ENCODE results near the gene CIZ1. TPM values are rescaled to one million over a fixed set of nuclear protein-coding genes. Genes with fewer than 3 reads are reported as not detected.
A peak's percentile ranks its signal among the peaks of the same experiment; 100 is the strongest.

Gene CIZ1
- total and polyA plus RNA-seq, 9 of the 15 experiments (the other 6 are each of a cell fraction or from before 2014, with no cell fraction given), result 6.6 to 329 (median 87.8) TPM

- TF ChIP-seq ZNF347 (CRISPR knock-in tag; IDR thresholded peaks at IDR 0.05; ENCODE audit: low read depth) (no peak), FOXA3 (CRISPR knock-in tag; conservative IDR thresholded peaks at IDR 0.05 in 1 of 2, IDR thresholded peaks at IDR 0.05 in 1 of 2) (no peak), TGIF2 (CRISPR knock-in tag; IDR thresholded peaks at IDR 0.05) (no peak), SMARCC2 (IDR thresholded peaks at IDR 0.05; ENCODE audit: low read depth) (peak; percentile 66; the same call in 1 of the 2 replicates), PHB (CRISPR knock-in tag; IDR thresholded peaks at IDR 0.05) (0 out of 2 replicates have a peak, but pooled peaks have one; percentile 72), THAP12 (CRISPR knock-in tag; IDR thresholded peaks at IDR 0.05) (peak; percentile 47; the same call in 1 of the 2 replicates), CTBP1 (IDR thresholded peaks at IDR 0.05; ENCODE audit: borderline replicate concordance) (peak; percentile 97), SRF (CRISPR knock-in tag; IDR thresholded peaks at IDR 0.05) (peak in 1 of 2 experiments; percentile 23; a peak in 1 of 4 replicates), ESRRA (IDR thresholded peaks at IDR 0.05; ENCODE audit: borderline replicate concordance, low read depth) (peak; percentile 73), SP2 (IDR thresholded peaks at IDR 0.05; ENCODE audit: extremely low read depth, low read depth, low read length, poor library complexity, severe bottlenecking) (no peak), NR2C1 (IDR thresholded peaks at IDR 0.05) (no peak), NR2C1 (tag; IDR thresholded peaks at IDR 0.05) (no peak)
- TF ChIP-seq, protein P1, sequence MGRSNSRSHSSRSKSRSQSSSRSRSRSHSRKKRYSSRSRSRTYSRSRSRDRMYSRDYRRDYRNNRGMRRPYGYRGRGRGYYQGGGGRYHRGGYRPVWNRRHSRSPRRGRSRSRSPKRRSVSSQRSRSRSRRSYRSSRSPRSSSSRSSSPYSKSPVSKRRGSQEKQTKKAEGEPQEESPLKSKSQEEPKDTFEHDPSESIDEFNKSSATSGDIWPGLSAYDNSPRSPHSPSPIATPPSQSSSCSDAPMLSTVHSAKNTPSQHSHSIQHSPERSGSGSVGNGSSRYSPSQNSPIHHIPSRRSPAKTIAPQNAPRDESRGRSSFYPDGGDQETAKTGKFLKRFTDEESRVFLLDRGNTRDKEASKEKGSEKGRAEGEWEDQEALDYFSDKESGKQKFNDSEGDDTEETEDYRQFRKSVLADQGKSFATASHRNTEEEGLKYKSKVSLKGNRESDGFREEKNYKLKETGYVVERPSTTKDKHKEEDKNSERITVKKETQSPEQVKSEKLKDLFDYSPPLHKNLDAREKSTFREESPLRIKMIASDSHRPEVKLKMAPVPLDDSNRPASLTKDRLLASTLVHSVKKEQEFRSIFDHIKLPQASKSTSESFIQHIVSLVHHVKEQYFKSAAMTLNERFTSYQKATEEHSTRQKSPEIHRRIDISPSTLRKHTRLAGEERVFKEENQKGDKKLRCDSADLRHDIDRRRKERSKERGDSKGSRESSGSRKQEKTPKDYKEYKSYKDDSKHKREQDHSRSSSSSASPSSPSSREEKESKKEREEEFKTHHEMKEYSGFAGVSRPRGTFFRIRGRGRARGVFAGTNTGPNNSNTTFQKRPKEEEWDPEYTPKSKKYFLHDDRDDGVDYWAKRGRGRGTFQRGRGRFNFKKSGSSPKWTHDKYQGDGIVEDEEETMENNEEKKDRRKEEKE (IDR thresholded peaks at IDR 0.05; ENCODE audit: borderline replicate concordance in 1 of 2, control insufficient read depth in 1 of 2, low read depth in 2 of 2, low read length in 1 of 2), result no peak
- TF ChIP-seq, protein P2, sequence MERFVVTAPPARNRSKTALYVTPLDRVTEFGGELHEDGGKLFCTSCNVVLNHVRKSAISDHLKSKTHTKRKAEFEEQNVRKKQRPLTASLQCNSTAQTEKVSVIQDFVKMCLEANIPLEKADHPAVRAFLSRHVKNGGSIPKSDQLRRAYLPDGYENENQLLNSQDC (CRISPR knock-in tag; IDR thresholded peaks at IDR 0.05), result no peak
- TF ChIP-seq, protein P3, sequence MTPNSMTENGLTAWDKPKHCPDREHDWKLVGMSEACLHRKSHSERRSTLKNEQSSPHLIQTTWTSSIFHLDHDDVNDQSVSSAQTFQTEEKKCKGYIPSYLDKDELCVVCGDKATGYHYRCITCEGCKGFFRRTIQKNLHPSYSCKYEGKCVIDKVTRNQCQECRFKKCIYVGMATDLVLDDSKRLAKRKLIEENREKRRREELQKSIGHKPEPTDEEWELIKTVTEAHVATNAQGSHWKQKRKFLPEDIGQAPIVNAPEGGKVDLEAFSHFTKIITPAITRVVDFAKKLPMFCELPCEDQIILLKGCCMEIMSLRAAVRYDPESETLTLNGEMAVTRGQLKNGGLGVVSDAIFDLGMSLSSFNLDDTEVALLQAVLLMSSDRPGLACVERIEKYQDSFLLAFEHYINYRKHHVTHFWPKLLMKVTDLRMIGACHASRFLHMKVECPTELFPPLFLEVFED (CRISPR knock-in tag; conservative IDR thresholded peaks at IDR 0.05), result peak; percentile 77; the same call in 1 of the 2 replicates
- TF ChIP-seq, protein P4, sequence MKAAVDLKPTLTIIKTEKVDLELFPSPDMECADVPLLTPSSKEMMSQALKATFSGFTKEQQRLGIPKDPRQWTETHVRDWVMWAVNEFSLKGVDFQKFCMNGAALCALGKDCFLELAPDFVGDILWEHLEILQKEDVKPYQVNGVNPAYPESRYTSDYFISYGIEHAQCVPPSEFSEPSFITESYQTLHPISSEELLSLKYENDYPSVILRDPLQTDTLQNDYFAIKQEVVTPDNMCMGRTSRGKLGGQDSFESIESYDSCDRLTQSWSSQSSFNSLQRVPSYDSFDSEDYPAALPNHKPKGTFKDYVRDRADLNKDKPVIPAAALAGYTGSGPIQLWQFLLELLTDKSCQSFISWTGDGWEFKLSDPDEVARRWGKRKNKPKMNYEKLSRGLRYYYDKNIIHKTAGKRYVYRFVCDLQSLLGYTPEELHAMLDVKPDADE (conservative IDR thresholded peaks at IDR 0.05; ENCODE audit: control insufficient read depth, low read depth, low read length), result no peak
These were observed 12.6 kb upstream of the CIZ1 start (continued) for GRCh38 chr9:128203707-128204551.

Measured in K562 (cell line).